ENCODE results near the gene GDPD5. TPM values are rescaled to one million over a fixed set of nuclear protein-coding genes. Genes with fewer than 3 reads are reported as not detected.
A peak's percentile ranks its signal among the peaks of the same experiment; 100 is the strongest.

GDPD5 gene
- total and polyA plus RNA-seq, 2 donors (not counting 1 experiment from before 2014, with no cell fraction given) = 59.1 to 102 TPM

GRCh38 chr11:75450826-75451821 lies 74.6 kb downstream of the GDPD5 start:
- Histone ChIP-seq H3K4me2 (replicated peaks; ENCODE audit: low read depth, low read length, poor library complexity, severe bottlenecking) (no peak overlapping the region), H3K4me3 (ENCODE audit: control extremely low read depth in 1 of 5, extremely low read depth in 1 of 5, insufficient read depth in 1 of 5, low read depth in 2 of 5, low read length in 4 of 5) (no peak overlapping the region), H2AFZ (ENCODE audit: insufficient read depth, low read depth, low read length, poor library complexity, severe bottlenecking) (no peak overlapping the region), H3K4me1 (ENCODE audit: control insufficient read depth in 2 of 2, insufficient read depth in 2 of 2, low read length in 2 of 2) (no peaks in the 10 kb centered on the region), H3K27ac (ENCODE audit: low read length in 2 of 2) (no peak overlapping the region), H3K36me3 (replicated peaks in 1 of 2; ENCODE audit: control extremely low read depth in 1 of 2, control insufficient read depth in 1 of 2, extremely low read depth in 1 of 2, insufficient read depth in 2 of 2, low read length in 1 of 2) (no peaks in the 10 kb centered on the region), H3K79me2 (ENCODE audit: control insufficient read depth, insufficient read depth, low read length) (no peaks in the 10 kb centered on the region), H3K27me3 (replicated peaks in 1 of 4; ENCODE audit: control extremely low read depth in 1 of 4, control insufficient read depth in 3 of 4, insufficient read depth in 4 of 4, low read length in 3 of 4) (peaks cover 0 to 3% (median 0%) of the 10 kb centered on the region in 4 experiments), H4K20me1 (ENCODE audit: control insufficient read depth, insufficient read depth, low read length, poor library complexity, severe bottlenecking) (no peaks in the 10 kb centered on the region), H3K9ac (ENCODE audit: low read length) (no peak overlapping the region), H3K9me3 (ENCODE audit: control extremely low read depth in 1 of 3, control insufficient read depth in 2 of 3, insufficient read depth in 1 of 3, low read length in 2 of 3) (peaks cover 0 to 9% (median 0%) of the 10 kb centered on the region in 3 donors)
- Mint-ChIP-seq H3K27ac (no peak overlapping the region), H3K4me3 (no peak overlapping the region), H3K9me3 (ENCODE audit: insufficient read depth) (no peaks in the 10 kb centered on the region), H3K27me3 (no peaks in the 10 kb centered on the region), H3K4me1 (no peaks in the 10 kb centered on the region)
- WGBS (ENCODE audit: insufficient coverage) = 99% methylated on average over 36 of the region's 46 CpGs
- POLR2A ChIA-PET = no interaction called here
- intact Hi-C loops (cut with micrococcal nuclease) = no loop called here
- CTCF ChIA-PET = interaction anchor here (0.9 to 2.2 kb wide), 6 partner anchors 73 to 255 kb away, joined by 3 to 8 read pairs (median 4); no protein-coding TSS in a partner anchor
- ATAC-seq (ENCODE audit: low read depth) (no peak), DNase-seq (peak; percentile 35)
- TF ChIP-seq, protein P1, sequence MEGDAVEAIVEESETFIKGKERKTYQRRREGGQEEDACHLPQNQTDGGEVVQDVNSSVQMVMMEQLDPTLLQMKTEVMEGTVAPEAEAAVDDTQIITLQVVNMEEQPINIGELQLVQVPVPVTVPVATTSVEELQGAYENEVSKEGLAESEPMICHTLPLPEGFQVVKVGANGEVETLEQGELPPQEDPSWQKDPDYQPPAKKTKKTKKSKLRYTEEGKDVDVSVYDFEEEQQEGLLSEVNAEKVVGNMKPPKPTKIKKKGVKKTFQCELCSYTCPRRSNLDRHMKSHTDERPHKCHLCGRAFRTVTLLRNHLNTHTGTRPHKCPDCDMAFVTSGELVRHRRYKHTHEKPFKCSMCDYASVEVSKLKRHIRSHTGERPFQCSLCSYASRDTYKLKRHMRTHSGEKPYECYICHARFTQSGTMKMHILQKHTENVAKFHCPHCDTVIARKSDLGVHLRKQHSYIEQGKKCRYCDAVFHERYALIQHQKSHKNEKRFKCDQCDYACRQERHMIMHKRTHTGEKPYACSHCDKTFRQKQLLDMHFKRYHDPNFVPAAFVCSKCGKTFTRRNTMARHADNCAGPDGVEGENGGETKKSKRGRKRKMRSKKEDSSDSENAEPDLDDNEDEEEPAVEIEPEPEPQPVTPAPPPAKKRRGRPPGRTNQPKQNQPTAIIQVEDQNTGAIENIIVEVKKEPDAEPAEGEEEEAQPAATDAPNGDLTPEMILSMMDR (IDR thresholded peaks at IDR 0.05) = peak; percentile 64
- TF ChIP-seq EZH2 (IDR thresholded peaks at IDR 0.05; ENCODE audit: borderline replicate concordance, insufficient read depth, low read depth, low read length, poor library complexity, severe bottlenecking) = no peak

- ATAC-seq (ENCODE audit: low read depth) (no peak), DNase-seq (no peak)
- peaks cover 0 to 3% (median 0%) of the 10 kb centered on the region in 4 experiments for H3K27me3 ChIP-seq (replicated peaks in 1 of 4; ENCODE audit: control extremely low read depth in 1 of 4, control insufficient read depth in 3 of 4, insufficient read depth in 4 of 4, low read length in 3 of 4)
- no peak overlapping the region for H2AFZ ChIP-seq (ENCODE audit: insufficient read depth, low read depth, low read length, poor library complexity, severe bottlenecking)
- TF ChIP-seq EZH2 (IDR thresholded peaks at IDR 0.05; ENCODE audit: borderline replicate concordance, insufficient read depth, low read depth, low read length, poor library complexity, severe bottlenecking) = no peak
- TF ChIP-seq, protein P1 (IDR thresholded peaks at IDR 0.05) = no peak
- no peaks in the 10 kb centered on the region for H3K4me1 ChIP-seq (ENCODE audit: control insufficient read depth in 2 of 2, insufficient read depth in 2 of 2, low read length in 2 of 2)
- H3K27ac ChIP-seq (ENCODE audit: low read length in 2 of 2) = no peak overlapping the region
- Mint-ChIP-seq H3K27ac (no peak overlapping the region), H3K27me3 (peaks cover under 1% of the 10 kb centered on the region), H3K4me1 (no peaks in the 10 kb centered on the region), H3K9me3 (ENCODE audit: insufficient read depth) (no peaks in the 10 kb centered on the region), H3K4me3 (no peak overlapping the region)
- H3K4me3 ChIP-seq (ENCODE audit: control extremely low read depth in 1 of 5, extremely low read depth in 1 of 5, insufficient read depth in 1 of 5, low read depth in 2 of 5, low read length in 4 of 5) = no peak overlapping the region
- H3K9me3 ChIP-seq (ENCODE audit: control extremely low read depth in 1 of 3, control insufficient read depth in 2 of 3, insufficient read depth in 1 of 3, low read length in 2 of 3) = peaks cover 0 to 9% (median 0%) of the 10 kb centered on the region in 3 donors
- intact Hi-C loops (cut with micrococcal nuclease) = no loop called here
- 96% methylated on average over 7 of the region's 7 CpGs for WGBS (ENCODE audit: insufficient coverage)
- no peaks in the 10 kb centered on the region for H4K20me1 ChIP-seq (ENCODE audit: control insufficient read depth, insufficient read depth, low read length, poor library complexity, severe bottlenecking)
- no peak overlapping the region for H3K9ac ChIP-seq (ENCODE audit: low read length)
- no peak overlapping the region for H3K4me2 ChIP-seq (replicated peaks; ENCODE audit: low read depth, low read length, poor library complexity, severe bottlenecking)
- ChIA-PET POLR2A (no interaction called here), CTCF (interaction anchor here (1.3 to 2.2 kb wide), 3 partner anchors 74 to 256 kb away, joined by 3 to 8 read pairs (median 4); no protein-coding TSS in a partner anchor)
- no peaks in the 10 kb centered on the region for H3K79me2 ChIP-seq (ENCODE audit: control insufficient read depth, insufficient read depth, low read length)
- H3K36me3 ChIP-seq (replicated peaks in 1 of 2; ENCODE audit: control extremely low read depth in 1 of 2, control insufficient read depth in 1 of 2, extremely low read depth in 1 of 2, insufficient read depth in 2 of 2, low read length in 1 of 2) = no peaks in the 10 kb centered on the region
Measured at GRCh38 chr11:75450236-75450635, 75.5 kb downstream of the GDPD5 start.
